ENCODE measurements around the gene USP36.
A peak's percentile ranks its signal among the peaks of the same experiment; 100 is the strongest.

DNA sequence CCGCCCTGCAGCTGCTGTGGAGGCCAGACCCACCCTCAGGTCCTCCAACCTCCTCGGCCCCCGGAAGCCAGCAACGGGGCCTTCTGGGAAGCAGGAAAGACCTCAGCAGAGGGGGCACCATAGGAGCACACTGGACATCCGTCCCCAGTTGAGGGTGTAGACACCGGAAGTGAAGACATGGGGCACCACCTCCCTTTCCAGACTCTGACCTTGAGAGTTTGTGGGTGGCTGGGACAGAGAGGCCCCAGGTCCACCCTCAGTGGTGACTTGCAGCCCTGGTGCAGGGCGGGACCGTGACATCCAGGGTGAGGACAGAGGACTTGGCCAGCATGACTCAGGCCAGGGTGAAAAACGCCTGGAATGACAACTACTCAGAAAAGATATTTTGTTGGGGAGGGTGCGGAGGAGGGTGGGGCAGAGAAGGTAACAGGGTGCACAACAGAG is 42.5 kb upstream of the USP36 start:
- TF ChIP-seq POLR2A (IDR thresholded peaks at IDR 0.05): no peak
- TF ChIP-seq CTCF (IDR thresholded peaks at IDR 0.05): no peak
- peak in 1 of 2 donors; percentile 42 for TF ChIP-seq POLR2AphosphoS5 (IDR thresholded peaks at IDR 0.05; ENCODE audit: insufficient read depth in 1 of 2, low read depth in 1 of 2)

All from vagina (tissue), 2 donors.